ENCODE measurements around the gene SPTLC2.

- TF ChIP-seq CTCF (IDR thresholded peaks at IDR 0.05), result no peak
- no peak for TF ChIP-seq EZH2 (IDR thresholded peaks at IDR 0.05)
These were observed 57.1 kb downstream of the SPTLC2 start for GRCh38 chr14:77559381-77559780.
